HEK293 (cell line): ENCODE results near the gene RIN3.

ENCODE experiments used
- CTCF ChIA-PET: fragments of 350-600 bp; formaldehyde crosslinking; extraction: SDS; loops from one replicate; lab custom pipeline; 2021; ENCODE audit warnings: antibody characterized with exemption; lab: Yijun Ruan, JAX
- POLR2A ChIA-PET: fragments of 300-600 bp; formaldehyde crosslinking; extraction: SDS; loops from one replicate; lab custom pipeline; 2020; ENCODE audit warnings: antibody characterized with exemption, inconsistent platforms; lab: Yijun Ruan, JAX
- H3K27ac ChIP-seq: fragments of 200-500 bp; sonication (Bioruptor generic); 2 replicates; pipeline ENCODE4 v1.5.1; 2014; ENCODE audit warnings: low read depth, low read length, control low read depth, inconsistent platforms; ENCODE audit errors: extremely low read depth
- H3K36me3 ChIP-seq, 2 experiments: fragments of 200-500 bp in 1 of 2; sonication (Bioruptor generic) in 1 of 2; 1 replicate in 1 of 2; 2 replicates in 1 of 2; pipeline ENCODE4 v1.5.1; 2014 to 2017; ENCODE audit warnings: inconsistent platforms in 2 of 2, low read length in 2 of 2; ENCODE audit not compliant: control insufficient read depth in 2 of 2, insufficient read depth in 1 of 2
- H3K4me1 ChIP-seq: fragments of 200-500 bp; sonication (Bioruptor generic); 2 replicates; pipeline ENCODE4 v1.5.1; 2014; ENCODE audit warnings: mild to moderate bottlenecking, low read length, inconsistent platforms; ENCODE audit not compliant: control insufficient read depth, insufficient read depth
- H3K4me3 ChIP-seq: 2 replicates; pipeline ENCODE4 v1.5.1; 2011; ENCODE audit warnings: low read depth, mild to moderate bottlenecking, control low read depth, low read length, moderate library complexity
- H3K9me3 ChIP-seq: fragments of 200-500 bp; sonication (Bioruptor generic); 2 replicates; pipeline ENCODE4 v1.5.1; 2014; ENCODE audit warnings: low read depth, low read length, inconsistent platforms; ENCODE audit not compliant: control insufficient read depth, insufficient read depth
- BCL6B ChIP-seq: fragments of 450-650 bp; formaldehyde crosslinking; IDR thresholded peaks from 2 replicates; pipeline ENCODE4 v1.5.1; 2017; ENCODE audit warnings: missing biosample characterization, missing genetic modification characterization
- EGR2 ChIP-seq: fragments of 450-650 bp; formaldehyde crosslinking; IDR thresholded peaks from 2 replicates; pipeline ENCODE4 v1.5.1; 2016; ENCODE audit warnings: low read depth, missing biosample characterization, missing genetic modification characterization
- HOXD13 ChIP-seq: sonication (generic); formaldehyde crosslinking; IDR thresholded peaks from 2 replicates; pipeline ENCODE4 v1.8.0; 2022; ENCODE audit warnings: missing genetic modification reagents, borderline replicate concordance
- PRDM4 ChIP-seq: fragments of 450-650 bp; formaldehyde crosslinking; IDR thresholded peaks from 2 replicates; pipeline ENCODE4 v1.5.1; 2017; ENCODE audit warnings: missing biosample characterization, missing genetic modification characterization
- WT1 ChIP-seq: fragments of 450-650 bp; formaldehyde crosslinking; IDR thresholded peaks from 2 replicates; pipeline ENCODE4 v1.5.1; 2016; ENCODE audit warnings: missing biosample characterization, missing genetic modification characterization
- ZBTB7A ChIP-seq: fragments of 450-650 bp; formaldehyde crosslinking; IDR thresholded peaks from 2 replicates; pipeline ENCODE4 v1.5.1; 2016; ENCODE audit warnings: low read depth, missing biosample characterization, missing genetic modification characterization
- ZIC2 ChIP-seq: fragments of 450-650 bp; formaldehyde crosslinking; IDR thresholded peaks from 2 replicates; pipeline ENCODE4 v1.5.1; 2016; ENCODE audit warnings: missing biosample characterization, missing genetic modification characterization
- ZNF112 ChIP-seq: fragments of 450-650 bp; formaldehyde crosslinking; IDR thresholded peaks from 2 replicates; pipeline ENCODE4 v1.5.0; 2017; ENCODE audit warnings: missing biosample characterization, missing genetic modification characterization
- ZNF132 ChIP-seq: fragments of 450-650 bp; formaldehyde crosslinking; IDR thresholded peaks from 2 replicates; pipeline ENCODE4 v1.5.1; 2017; ENCODE audit warnings: missing biosample characterization, missing genetic modification characterization, borderline replicate concordance
- ZNF239 ChIP-seq: fragments of 450-650 bp; formaldehyde crosslinking; IDR thresholded peaks from 2 replicates; pipeline ENCODE4 v1.5.1; 2016; ENCODE audit warnings: missing biosample characterization, missing genetic modification characterization
- ZNF26 ChIP-seq: fragments of 450-650 bp; formaldehyde crosslinking; IDR thresholded peaks from 2 replicates; pipeline ENCODE4 v1.5.1; 2016; ENCODE audit warnings: missing biosample characterization, missing genetic modification characterization
- ZNF274 ChIP-seq, 2 experiments: fragments of 200-500 bp in 1 of 2; fragments of 450-650 bp in 1 of 2; sonication (Bioruptor generic) in 1 of 2; formaldehyde crosslinking in 1 of 2; IDR thresholded peaks; 2 replicates each; pipeline versions ENCODE4 v1.5.1 to v1.6.1; 2014 to 2016; ENCODE audit warnings: borderline replicate concordance in 1 of 2, inconsistent platforms in 1 of 2, low read length in 1 of 2, missing biosample characterization in 1 of 2, missing genetic modification characterization in 1 of 2
- ZNF362 ChIP-seq: fragments of 450-650 bp; formaldehyde crosslinking; IDR thresholded peaks from 2 replicates; pipeline ENCODE4 v1.5.1; 2016; ENCODE audit warnings: missing biosample characterization, missing genetic modification characterization
- ZNF621 ChIP-seq: fragments of 450-650 bp; formaldehyde crosslinking; IDR thresholded peaks from 2 replicates; pipeline ENCODE4 v1.5.1; 2017; ENCODE audit warnings: missing biosample characterization, missing genetic modification characterization
- ZNF626 ChIP-seq: fragments of 450-650 bp; sonication (Bioruptor Pico); formaldehyde crosslinking; IDR thresholded peaks from 2 replicates; pipeline ENCODE4 v1.5.1; 2018; ENCODE audit warnings: missing biosample characterization, missing genetic modification characterization, inconsistent platforms
- ZNF830 ChIP-seq: fragments of 450-650 bp; IDR thresholded peaks from 2 replicates; pipeline ENCODE4 v1.5.0; 2018; ENCODE audit warnings: missing biosample characterization, missing genetic modification characterization, low read depth, mild to moderate bottlenecking, moderate library complexity
- ZSCAN5A ChIP-seq: fragments of 450-650 bp; formaldehyde crosslinking; IDR thresholded peaks from 2 replicates; pipeline ENCODE4 v1.5.1; 2016; ENCODE audit warnings: missing biosample characterization, missing genetic modification characterization
- TF ChIP-seq, protein P1 (sequence below): fragments of 450-650 bp; formaldehyde crosslinking; conservative IDR thresholded peaks from 2 replicates; pipeline ENCODE4 v1.5.1; 2016; ENCODE audit warnings: low read depth, missing biosample characterization, missing genetic modification characterization
- TF ChIP-seq, protein P2 (sequence below): fragments of 450-650 bp; formaldehyde crosslinking; IDR thresholded peaks from 2 replicates; pipeline ENCODE4 v1.5.1; 2016; ENCODE audit warnings: missing biosample characterization, missing genetic modification characterization

The RIN3 gene

GRCh38 chr14:92471919-92472318, 41.7 kb upstream of the RIN3 start:
- Histone ChIP-seq H3K9me3 (no peaks in the 10 kb centered on the region), H3K27ac (no peak overlapping the region), H3K36me3 (no peaks in the 10 kb centered on the region), H3K4me1 (no peaks in the 10 kb centered on the region), H3K4me3 (no peak overlapping the region)
- TF ChIP-seq, protein P1, sequence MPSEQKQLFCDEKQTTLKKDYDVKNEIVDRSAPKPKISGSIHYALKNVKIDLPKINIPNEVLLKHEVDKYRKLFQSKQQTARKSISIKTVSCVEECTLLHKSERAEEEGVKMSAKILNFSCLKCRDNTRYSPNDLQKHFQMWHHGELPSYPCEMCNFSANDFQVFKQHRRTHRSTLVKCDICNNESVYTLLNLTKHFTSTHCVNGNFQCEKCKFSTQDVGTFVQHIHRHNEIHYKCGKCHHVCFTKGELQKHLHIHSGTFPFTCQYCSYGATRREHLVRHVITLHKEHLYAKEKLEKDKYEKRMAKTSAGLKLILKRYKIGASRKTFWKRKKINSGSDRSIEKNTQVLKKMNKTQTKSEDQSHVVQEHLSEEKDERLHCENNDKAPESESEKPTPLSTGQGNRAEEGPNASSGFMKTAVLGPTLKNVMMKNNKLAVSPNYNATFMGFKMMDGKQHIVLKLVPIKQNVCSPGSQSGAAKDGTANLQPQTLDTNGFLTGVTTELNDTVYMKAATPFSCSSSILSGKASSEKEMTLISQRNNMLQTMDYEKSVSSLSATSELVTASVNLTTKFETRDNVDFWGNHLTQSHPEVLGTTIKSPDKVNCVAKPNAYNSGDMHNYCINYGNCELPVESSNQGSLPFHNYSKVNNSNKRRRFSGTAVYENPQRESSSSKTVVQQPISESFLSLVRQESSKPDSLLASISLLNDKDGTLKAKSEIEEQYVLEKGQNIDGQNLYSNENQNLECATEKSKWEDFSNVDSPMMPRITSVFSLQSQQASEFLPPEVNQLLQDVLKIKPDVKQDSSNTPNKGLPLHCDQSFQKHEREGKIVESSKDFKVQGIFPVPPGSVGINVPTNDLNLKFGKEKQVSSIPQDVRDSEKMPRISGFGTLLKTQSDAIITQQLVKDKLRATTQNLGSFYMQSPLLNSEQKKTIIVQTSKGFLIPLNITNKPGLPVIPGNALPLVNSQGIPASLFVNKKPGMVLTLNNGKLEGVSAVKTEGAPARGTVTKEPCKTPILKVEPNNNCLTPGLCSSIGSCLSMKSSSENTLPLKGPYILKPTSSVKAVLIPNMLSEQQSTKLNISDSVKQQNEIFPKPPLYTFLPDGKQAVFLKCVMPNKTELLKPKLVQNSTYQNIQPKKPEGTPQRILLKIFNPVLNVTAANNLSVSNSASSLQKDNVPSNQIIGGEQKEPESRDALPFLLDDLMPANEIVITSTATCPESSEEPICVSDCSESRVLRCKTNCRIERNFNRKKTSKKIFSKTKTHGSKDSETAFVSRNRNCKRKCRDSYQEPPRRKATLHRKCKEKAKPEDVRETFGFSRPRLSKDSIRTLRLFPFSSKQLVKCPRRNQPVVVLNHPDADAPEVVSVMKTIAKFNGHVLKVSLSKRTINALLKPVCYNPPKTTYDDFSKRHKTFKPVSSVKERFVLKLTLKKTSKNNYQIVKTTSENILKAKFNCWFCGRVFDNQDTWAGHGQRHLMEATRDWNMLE (tag by site-specific recombination): no peak
- no peak for TF ChIP-seq BCL6B (tag by site-specific recombination)
- no peak for TF ChIP-seq ZNF621 (tag by site-specific recombination)
- no peak for TF ChIP-seq PRDM4 (tag by site-specific recombination)
- no peak for TF ChIP-seq ZNF26 (tag by site-specific recombination)
- TF ChIP-seq, protein P2, sequence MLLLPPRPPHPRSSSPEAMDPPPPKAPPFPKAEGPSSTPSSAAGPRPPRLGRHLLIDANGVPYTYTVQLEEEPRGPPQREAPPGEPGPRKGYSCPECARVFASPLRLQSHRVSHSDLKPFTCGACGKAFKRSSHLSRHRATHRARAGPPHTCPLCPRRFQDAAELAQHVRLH: no peak
- TF ChIP-seq ZNF239 (tag by site-specific recombination): no peak
- no peak for TF ChIP-seq ZBTB7A (tag by site-specific recombination)
- CTCF ChIA-PET: interaction anchor here (0.6 kb wide), 1 partner anchor 57 kb away, joined by 3 read pairs; no protein-coding TSS in a partner anchor
- POLR2A ChIA-PET: no interaction called here

- Histone ChIP-seq H3K36me3 (no peaks in the 10 kb centered on the region), H3K4me1 (no peaks in the 10 kb centered on the region), H3K9me3 (no peaks in the 10 kb centered on the region), H3K27ac (no peak overlapping the region), H3K4me3 (no peak overlapping the region)
- ChIA-PET CTCF (no interaction called here), POLR2A (no interaction called here)
- no peak for TF ChIP-seq ZNF112
- TF ChIP-seq ZNF132 (tag by site-specific recombination): no peak
- no peak for TF ChIP-seq ZNF626 (tag by site-specific recombination)
- TF ChIP-seq, protein P2: no peak
- TF ChIP-seq ZNF362 (tag by site-specific recombination): no peak
- TF ChIP-seq ZSCAN5A (tag by site-specific recombination): no peak
- no peak for TF ChIP-seq EGR2 (tag by site-specific recombination)
- TF ChIP-seq WT1: no peak
- TF ChIP-seq ZNF274 (IDR thresholded peaks at IDR 0.05; ENCODE audit: low read length): no peak
- TF ChIP-seq ZNF274 (tag by site-specific recombination; IDR thresholded peaks at IDR 0.05; ENCODE audit: borderline replicate concordance): no peak
- no peak for TF ChIP-seq HOXD13 (CRISPR knock-in tag)
- no peak for TF ChIP-seq ZNF830 (tag by site-specific recombination)
- no peak for TF ChIP-seq ZIC2 (tag by site-specific recombination)
These were observed 40.7 kb upstream of the RIN3 start for GRCh38 chr14:92472860-92473259.
